ENCODE data around the gene NCOR1.

The NCOR1 gene

GRCh38 chr17:16001226-16001897, 214.0 kb downstream of the NCOR1 start:
- no peaks in the 10 kb centered on the region for H3K9me3 ChIP-seq (ENCODE audit: control insufficient read depth, low read length)
- no peak overlapping the region for H3K4me3 ChIP-seq (ENCODE audit: low read length)
- no peak overlapping the region for H3K9ac ChIP-seq (ENCODE audit: low read length)
- no peaks in the 10 kb centered on the region for H3K27me3 ChIP-seq (ENCODE audit: control insufficient read depth, insufficient read depth, low read length)
- H3K4me1 ChIP-seq (ENCODE audit: control insufficient read depth, insufficient read depth, low read length): peaks cover 8% of the 10 kb centered on the region
- H3K36me3 ChIP-seq (ENCODE audit: control insufficient read depth, insufficient read depth, low read length): no peaks in the 10 kb centered on the region

GRCh38 chr17:15999974-16000827, 215.1 kb downstream of the NCOR1 start:
- Histone ChIP-seq H3K4me1 (ENCODE audit: control insufficient read depth, insufficient read depth, low read length) (peaks cover 8% of the 10 kb centered on the region), H3K9me3 (ENCODE audit: control insufficient read depth, low read length) (no peaks in the 10 kb centered on the region), H3K4me3 (ENCODE audit: low read length) (peak overlapping the region; percentile 45), H3K27me3 (ENCODE audit: control insufficient read depth, insufficient read depth, low read length) (no peaks in the 10 kb centered on the region), H3K36me3 (ENCODE audit: control insufficient read depth, insufficient read depth, low read length) (no peaks in the 10 kb centered on the region), H3K9ac (ENCODE audit: low read length) (peak overlapping the region; percentile 84)

GRCh38 chr17:15999141-15999973, 216.0 kb downstream of the NCOR1 start, which contains the start of the genes TTC19 and ZSWIM7:
TTC19 (plus strand) TSS chr17:15999824; CDS start chr17:15999849, 25 bp downstream.
ZSWIM7 (minus strand) TSS chr17:15999704; CDS start chr17:15999594, 110 bp downstream.
- Histone ChIP-seq H3K9ac (ENCODE audit: low read length) (peak within 1 kb of the TSS; percentile 84), H3K4me1 (ENCODE audit: control insufficient read depth, insufficient read depth, low read length) (peaks cover 8% of the 10 kb centered on the region), H3K4me3 (ENCODE audit: low read length) (peak within 1 kb of the TSS; percentile 49), H3K9me3 (ENCODE audit: control insufficient read depth, low read length) (no peaks in the 10 kb centered on the region), H3K36me3 (ENCODE audit: control insufficient read depth, insufficient read depth, low read length) (no peaks in the 10 kb centered on the region), H3K27me3 (ENCODE audit: control insufficient read depth, insufficient read depth, low read length) (no peaks in the 10 kb centered on the region)

- H3K4me1 ChIP-seq (ENCODE audit: control insufficient read depth, insufficient read depth, low read length): peaks cover 8% of the 10 kb centered on the region
- H3K27me3 ChIP-seq (ENCODE audit: control insufficient read depth, insufficient read depth, low read length): no peaks in the 10 kb centered on the region
- H3K9me3 ChIP-seq (ENCODE audit: control insufficient read depth, low read length): no peaks in the 10 kb centered on the region
- no peaks in the 10 kb centered on the region for H3K36me3 ChIP-seq (ENCODE audit: control insufficient read depth, insufficient read depth, low read length)
- H3K9ac ChIP-seq (ENCODE audit: low read length): no peak overlapping the region
- H3K4me3 ChIP-seq (ENCODE audit: low read length): no peak overlapping the region
Observed at GRCh38 chr17:15998031-15998562, 217.2 kb downstream of the NCOR1 start.

GRCh38 chr17:15996322-15996721, 219.0 kb downstream of the NCOR1 start:
- H3K4me3 ChIP-seq (ENCODE audit: low read length): no peak overlapping the region
- no peaks in the 10 kb centered on the region for H3K9me3 ChIP-seq (ENCODE audit: control insufficient read depth, low read length)
- peaks cover 8% of the 10 kb centered on the region for H3K4me1 ChIP-seq (ENCODE audit: control insufficient read depth, insufficient read depth, low read length)
- no peaks in the 10 kb centered on the region for H3K27me3 ChIP-seq (ENCODE audit: control insufficient read depth, insufficient read depth, low read length)
- no peaks in the 10 kb centered on the region for H3K36me3 ChIP-seq (ENCODE audit: control insufficient read depth, insufficient read depth, low read length)
- no peak overlapping the region for H3K9ac ChIP-seq (ENCODE audit: low read length)

- Histone ChIP-seq H3K4me3 (ENCODE audit: low read length) (no peak overlapping the region), H3K9ac (ENCODE audit: low read length) (no peak overlapping the region), H3K27me3 (ENCODE audit: control insufficient read depth, insufficient read depth, low read length) (no peaks in the 10 kb centered on the region), H3K9me3 (ENCODE audit: control insufficient read depth, low read length) (no peaks in the 10 kb centered on the region), H3K36me3 (ENCODE audit: control insufficient read depth, insufficient read depth, low read length) (no peaks in the 10 kb centered on the region), H3K4me1 (ENCODE audit: control insufficient read depth, insufficient read depth, low read length) (no peaks in the 10 kb centered on the region)
Observed at GRCh38 chr17:15981646-15982580, 233.4 kb downstream of the NCOR1 start.

- H3K36me3 ChIP-seq (ENCODE audit: control insufficient read depth, insufficient read depth, low read length): no peaks in the 10 kb centered on the region
Observed at GRCh38 chr17:15981208-15981607, 234.1 kb downstream of the NCOR1 start.

More at GRCh38 chr17:15981208-15981607, 234.1 kb downstream of the NCOR1 start:
- H3K9me3 ChIP-seq (ENCODE audit: control insufficient read depth, low read length): no peaks in the 10 kb centered on the region
- no peaks in the 10 kb centered on the region for H3K4me1 ChIP-seq (ENCODE audit: control insufficient read depth, insufficient read depth, low read length)
- H3K27me3 ChIP-seq (ENCODE audit: control insufficient read depth, insufficient read depth, low read length): no peaks in the 10 kb centered on the region
- no peak overlapping the region for H3K9ac ChIP-seq (ENCODE audit: low read length)
- H3K4me3 ChIP-seq (ENCODE audit: low read length): no peak overlapping the region

Data from mucosa of stomach (tissue), 1 donor.